ENCODE results near the gene PLPPR4.
"Not testable (repeated sequence)": the region's sequence is repeated elsewhere in the genome, so short reads cannot be mapped to it uniquely, and the experiment has no call there.

Gene PLPPR4

GRCh38 chr1:99264201-99265021, at the start of gene PLPPR4:
TSS of gene PLPPR4 (plus strand) at chr1:99264492. CDS start at chr1:99264594, 102 bp downstream.
- DNase-seq (ENCODE audit: low read depth in 2 of 2), result no peak

GRCh38 chr1:99216956-99217355, 47.3 kb upstream of the PLPPR4 start:
- no peak for DNase-seq (ENCODE audit: low read depth in 2 of 2)

DNA sequence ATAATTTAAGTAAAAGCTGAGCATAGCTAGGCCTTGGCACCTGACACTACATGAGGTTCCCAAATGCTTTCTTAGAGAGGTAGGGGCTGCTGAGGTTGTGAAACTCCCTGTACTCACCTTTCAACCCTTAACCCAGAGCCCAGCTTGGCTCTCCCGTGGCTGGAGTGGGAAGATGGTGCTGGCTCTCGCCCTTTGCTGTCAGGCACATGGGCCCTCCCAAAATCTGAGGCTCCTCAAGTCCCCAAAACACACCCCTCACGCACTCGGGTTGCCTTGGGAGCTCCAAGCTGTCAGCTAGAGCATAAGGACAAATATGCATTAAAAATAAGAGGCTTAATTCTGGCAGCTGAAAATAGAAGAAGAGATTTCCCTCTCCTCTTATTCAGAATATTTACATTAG, 46.7 kb upstream of the PLPPR4 start:
- DNase-seq (ENCODE audit: low read depth in 2 of 2), result no peak

- DNase-seq (ENCODE audit: low read depth in 2 of 2), result no peak
These were observed 45.7 kb upstream of the PLPPR4 start for GRCh38 chr1:99218572-99218971.

DNA sequence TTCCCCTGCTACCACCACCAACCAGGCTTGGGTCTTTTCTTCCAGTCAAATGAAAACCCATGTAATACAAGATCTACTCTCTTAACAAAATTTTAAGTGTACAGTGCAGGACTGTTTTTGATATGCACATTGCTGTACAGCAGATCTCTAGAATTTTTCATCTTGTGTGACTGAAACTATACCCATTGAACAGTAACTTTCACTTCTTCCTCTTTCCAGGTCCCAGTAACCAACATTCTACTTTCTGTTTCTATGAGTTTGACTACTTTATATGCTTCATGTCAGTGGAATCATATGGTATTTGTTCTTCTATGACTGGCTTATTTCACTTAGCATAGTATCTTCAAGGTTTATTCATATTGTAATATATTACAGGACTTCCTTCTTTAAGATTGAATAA, 45.3 kb upstream of the PLPPR4 start:
- no peak for DNase-seq (ENCODE audit: low read depth in 2 of 2)

DNA sequence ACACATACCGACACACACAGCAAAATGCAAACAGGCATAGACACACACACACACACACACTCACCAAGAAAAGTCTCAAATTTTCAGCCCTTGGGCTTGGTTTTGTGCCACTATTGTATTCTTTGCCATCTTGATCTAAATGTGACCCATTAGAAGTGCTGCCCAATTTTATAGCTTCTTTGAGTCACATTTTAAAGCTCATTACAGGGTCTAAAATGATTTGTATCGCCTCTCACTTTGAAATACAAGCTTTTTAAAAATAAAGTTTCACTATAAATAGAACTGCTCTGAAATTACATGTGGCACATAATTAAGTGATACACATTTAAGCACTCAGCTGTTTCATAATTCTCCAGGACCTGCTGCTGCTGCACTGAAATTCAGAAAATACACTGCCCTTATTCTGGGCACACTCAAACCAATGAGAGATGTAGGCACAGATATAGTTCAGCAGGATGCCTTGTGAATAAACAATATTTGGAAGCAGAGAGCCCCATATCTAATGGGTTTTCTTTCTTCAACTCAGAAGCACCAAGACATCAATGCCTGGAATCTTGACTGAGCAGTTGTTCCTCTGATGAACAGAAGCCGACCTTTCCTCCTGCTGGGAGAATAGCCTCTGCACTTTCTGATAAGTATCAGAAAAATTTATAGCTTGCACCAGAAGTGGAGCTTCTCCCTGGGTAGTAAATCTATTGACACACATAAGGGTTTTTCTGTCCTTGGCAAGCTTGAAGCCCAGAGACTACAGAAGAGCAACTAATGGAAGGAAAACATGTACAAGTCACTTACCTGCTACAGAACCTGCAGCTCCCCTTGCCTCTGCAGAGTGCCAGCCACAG, 37.0 kb upstream of the PLPPR4 start:
- no peak for DNase-seq (ENCODE audit: low read depth in 2 of 2)

DNA sequence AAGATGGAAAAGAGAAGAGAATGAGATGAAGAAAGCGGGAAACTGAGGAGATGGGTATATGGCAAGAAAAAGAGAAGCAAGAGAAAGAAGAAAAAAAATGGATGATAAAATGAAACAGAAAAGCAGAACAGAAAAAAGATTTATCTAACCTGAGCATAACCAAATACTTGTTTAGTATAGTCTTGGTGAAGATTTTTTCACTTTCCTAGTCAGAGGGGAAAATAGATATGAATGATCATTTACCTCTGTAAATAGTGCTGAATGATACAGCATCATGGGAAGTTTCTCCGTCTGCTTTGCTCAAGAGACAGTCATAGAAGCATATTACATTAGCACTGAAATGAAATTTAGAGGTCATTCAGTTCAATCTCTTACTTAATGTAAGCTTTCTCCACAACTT, 36.1 kb upstream of the PLPPR4 start:
- DNase-seq (ENCODE audit: low read depth in 2 of 2), result no peak

GRCh38 chr1:99229122-99229521, 35.2 kb upstream of the PLPPR4 start:
- no peak for DNase-seq (ENCODE audit: low read depth in 2 of 2)

DNA sequence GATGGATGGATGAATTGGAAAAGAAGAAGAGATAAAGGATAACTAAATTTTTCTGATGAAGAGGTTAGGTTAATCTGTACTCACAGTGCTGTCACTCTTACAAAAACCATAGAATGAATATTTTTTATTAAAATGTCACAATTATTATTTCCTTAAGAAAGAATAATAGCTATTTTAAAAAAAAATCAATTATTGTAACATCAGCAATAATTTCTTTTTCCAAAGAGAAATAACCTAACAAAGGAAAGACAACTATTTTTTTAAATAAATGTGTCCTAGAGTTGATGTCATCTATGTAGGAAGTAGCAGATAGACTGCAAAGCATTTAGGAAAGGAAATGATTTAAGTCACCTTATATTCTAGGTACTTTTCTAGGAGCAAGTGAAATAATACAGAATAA, 33.6 kb upstream of the PLPPR4 start:
- DNase-seq (ENCODE audit: low read depth in 2 of 2), result no peak

DNA sequence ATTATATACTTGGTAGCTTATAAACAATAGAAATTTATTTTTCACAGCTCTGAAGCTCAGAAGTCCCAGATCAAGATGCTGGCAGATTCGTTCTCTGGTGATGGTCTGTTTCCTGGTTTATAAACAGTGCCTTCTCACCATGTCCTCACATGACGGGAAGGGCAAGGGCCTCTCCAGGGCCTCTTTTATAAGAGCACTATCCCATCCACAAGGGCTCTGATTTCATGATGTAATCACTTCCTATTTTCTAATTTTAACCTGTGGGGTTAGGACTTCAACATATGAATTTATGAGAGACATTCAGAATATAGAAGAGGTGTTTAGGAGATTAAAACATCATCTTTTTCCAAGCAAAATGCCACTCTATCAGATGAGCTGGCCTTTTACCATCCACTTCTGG, 32.1 kb upstream of the PLPPR4 start:
- DNase-seq (ENCODE audit: low read depth in 2 of 2), result no peak

GRCh38 chr1:99233446-99233845, 30.8 kb upstream of the PLPPR4 start:
- DNase-seq (ENCODE audit: low read depth in 2 of 2), result no peak

DNA sequence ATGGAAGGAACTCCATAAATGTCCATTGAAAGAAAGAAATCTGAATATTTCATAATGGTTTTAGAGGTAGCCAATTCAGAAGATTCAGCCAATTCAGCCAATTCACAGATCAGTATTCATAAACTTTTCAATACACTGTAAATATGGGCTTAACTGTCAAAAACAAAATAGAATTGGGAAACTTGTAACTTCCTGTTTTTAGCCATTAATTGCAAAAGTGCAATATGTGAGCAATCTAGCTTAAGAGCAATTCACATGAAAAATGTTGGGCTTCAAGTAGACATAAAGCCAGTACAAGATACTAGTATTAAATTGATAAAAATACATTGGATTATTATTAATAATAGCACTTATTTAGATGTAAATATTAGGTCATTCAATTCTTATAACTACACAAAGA, 27.5 kb upstream of the PLPPR4 start:
- no peak for DNase-seq (ENCODE audit: low read depth in 2 of 2)

DNA sequence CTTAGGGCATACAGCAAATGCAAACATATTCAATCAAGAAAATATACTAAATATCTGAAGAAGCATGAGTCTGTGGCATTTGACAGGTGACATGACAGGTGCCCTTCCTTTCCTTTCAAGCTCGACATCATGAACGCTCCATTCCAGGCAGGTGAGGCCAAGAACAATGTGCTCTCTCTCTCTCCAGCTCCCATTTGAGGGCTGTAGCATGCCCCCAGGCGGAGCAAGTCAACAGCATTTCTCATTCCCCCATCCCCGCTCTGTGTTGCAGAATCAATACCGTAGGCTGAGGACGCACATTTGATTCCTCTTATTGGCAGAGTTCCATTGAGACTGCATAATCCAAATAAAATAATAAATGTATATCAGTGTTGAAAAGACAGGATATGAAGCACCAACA, 24.6 kb upstream of the PLPPR4 start:
- no peak for DNase-seq (ENCODE audit: low read depth in 2 of 2)

DNA sequence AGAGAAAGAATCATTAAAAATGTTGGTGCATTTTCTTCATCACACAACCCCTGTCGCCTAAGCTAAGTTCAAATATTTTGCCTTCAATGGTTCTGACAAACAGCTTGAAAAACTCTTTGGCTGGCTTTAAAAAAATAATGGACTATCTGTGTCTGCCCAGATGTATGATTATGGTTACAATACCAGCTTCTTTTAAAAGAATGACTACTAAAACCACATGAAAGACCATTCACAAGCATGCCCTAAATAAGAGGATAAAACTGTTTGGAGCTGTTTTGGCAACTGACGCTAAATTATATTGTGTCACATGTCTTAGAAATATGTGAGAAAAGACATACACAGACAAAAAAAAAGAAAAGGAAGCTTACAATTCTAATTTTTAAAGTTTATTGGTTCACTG, 23.7 kb upstream of the PLPPR4 start:
- no peak for DNase-seq (ENCODE audit: low read depth in 2 of 2)

DNA sequence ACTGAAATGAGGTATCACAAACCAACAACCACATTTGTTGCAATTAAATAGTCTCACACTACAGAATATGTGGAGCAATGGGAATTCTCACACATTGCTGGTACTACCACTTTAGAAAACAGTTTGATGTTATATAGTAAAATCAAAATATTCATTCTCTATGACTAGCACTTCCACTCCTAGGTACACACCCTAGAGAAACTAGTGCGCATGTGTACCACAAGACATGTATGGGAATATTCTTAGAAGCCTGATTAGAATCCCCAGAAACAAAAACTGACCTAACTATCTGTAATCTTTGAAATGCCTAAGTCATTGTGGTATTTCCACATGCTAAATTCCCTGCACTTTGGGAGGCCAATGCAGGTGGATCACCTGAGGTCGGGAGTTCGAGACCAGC, 18.1 kb upstream of the PLPPR4 start:
- DNase-seq (ENCODE audit: low read depth in 2 of 2), result no peak

DNA sequence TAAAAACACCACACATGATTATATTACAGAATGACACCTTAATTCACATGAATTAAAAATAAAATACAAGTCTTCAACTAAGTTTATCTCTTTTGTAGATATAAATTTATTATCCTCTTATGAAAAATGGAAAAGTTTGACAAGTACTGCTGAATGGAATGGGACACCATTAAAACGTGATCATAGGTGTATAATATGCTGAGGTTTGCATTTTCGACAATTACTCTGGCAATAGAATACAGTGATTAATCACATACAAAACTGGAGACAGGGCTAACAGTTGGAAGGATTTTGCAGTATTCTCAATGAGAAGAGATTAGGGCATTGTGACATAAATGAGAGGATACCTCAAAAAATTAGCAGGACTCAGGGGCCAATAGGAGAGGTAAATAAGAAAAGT, 17.1 kb upstream of the PLPPR4 start:
- DNase-seq (ENCODE audit: low read depth in 2 of 2), result no peak

- DNase-seq (ENCODE audit: low read depth in 2 of 2), result no peak
These were observed 13.6 kb upstream of the PLPPR4 start for GRCh38 chr1:99250728-99251127.

DNA sequence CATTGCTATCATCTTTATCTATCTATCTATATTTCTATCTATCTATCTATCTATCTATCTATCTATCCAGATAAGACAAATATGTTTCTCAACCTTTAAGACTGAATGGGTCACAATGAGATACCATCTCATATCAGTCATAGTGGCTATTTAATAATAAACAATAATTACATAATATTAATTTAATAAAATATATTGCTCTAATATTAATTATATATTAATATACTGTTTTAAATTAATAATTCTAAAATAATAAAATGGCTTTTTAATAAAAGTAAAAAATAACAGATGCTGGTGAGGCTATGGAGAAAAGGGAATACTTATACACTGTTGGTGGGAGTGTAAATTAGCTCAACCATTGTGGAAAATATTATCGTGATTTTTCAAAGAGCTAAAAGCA, 13.0 kb upstream of the PLPPR4 start:
- DNase-seq (ENCODE audit: low read depth in 2 of 2), result no peak

- DNase-seq (ENCODE audit: low read depth in 2 of 2), result no peak
These were observed 11.7 kb upstream of the PLPPR4 start for GRCh38 chr1:99252630-99253029.

DNA sequence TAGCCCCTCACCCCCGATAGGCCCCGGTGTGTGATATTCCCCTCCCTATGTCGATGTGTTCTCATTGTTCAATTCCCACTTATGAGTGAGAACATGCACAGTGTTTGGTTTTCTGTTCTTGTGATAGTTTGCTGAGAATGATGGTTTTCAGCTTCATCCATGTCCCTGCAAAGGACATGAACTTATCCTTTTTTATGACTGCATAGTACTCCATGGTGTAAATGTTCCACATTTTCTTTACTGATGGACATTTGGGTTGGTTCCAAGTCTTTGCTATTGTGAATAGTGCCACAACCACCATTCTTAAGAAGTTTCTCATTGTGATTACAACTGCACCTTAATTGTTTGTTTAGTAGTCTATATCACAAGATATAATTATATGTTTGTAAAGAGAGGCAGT, 3.9 kb upstream of the PLPPR4 start:
- not testable (repeated sequence) for DNase-seq (ENCODE audit: low read depth in 2 of 2)

DNA sequence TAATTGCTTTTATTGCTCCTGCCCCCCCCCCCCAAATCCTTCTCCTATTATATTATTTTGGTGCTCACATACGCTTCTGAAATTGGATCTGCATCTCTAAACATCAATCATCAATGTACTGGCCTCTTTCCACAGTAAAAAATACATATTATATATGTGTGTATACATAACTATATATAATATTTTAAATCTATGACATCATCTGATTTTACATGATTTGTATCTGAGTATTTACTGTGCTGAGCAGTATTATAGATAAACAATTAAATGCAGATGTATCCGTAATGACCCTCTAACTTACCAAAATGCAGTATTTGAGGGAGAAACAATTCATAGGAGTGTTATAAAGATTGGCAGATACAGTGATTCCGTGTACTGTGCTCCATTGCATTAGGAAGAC, 832 bp downstream of the PLPPR4 start:
- DNase-seq (ENCODE audit: low read depth in 2 of 2), result no peak

DNA sequence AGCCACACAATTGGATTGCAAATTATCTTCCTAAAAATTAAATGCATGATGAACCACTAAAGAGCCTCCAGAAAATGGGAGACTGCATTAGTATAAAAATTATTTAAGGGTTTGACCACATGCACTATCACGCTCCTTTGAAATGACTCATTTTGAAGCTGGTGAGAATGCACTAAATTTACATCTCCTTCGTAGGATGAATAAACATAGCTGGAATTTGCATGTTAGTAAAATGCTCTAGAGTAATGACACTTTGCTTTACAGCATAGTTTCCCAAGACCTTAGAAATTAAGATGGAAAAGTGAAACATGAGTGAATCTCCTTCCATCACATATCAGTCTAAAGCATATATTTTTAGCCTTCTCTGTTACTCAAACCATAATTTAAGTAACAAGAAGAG, 2.4 kb downstream of the PLPPR4 start:
- DNase-seq (ENCODE audit: low read depth in 2 of 2), result no peak

DNA sequence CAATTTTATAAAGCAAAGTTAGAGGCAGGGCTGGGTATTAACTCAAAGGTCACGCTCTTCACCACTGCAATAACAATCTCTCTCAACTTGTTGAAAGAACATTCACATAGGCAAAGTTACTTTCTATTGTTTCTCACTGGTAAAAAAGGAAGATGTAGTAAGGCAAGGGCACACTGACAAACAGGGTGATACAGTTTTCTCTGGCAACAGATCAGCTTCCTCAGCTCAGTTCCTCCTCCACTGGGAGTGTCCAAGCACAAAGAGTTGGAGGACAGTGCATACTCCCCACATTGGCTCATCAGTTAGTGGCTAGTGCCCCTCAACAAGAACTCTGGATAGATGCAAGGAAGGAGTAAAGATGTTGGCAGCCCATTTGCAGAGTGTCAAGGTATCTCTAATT, 3.7 kb downstream of the PLPPR4 start:
- no peak for DNase-seq (ENCODE audit: low read depth in 2 of 2)
